ENCODE results near the gene SLC1A2.

GRCh38 chr11:35303596-35304385 lies 115.6 kb downstream of the SLC1A2 start:
- TF ChIP-seq CTCF (IDR thresholded peaks at IDR 0.05; ENCODE audit: insufficient read depth, low read depth, low read length) = no peak
- TF ChIP-seq EZH2 (IDR thresholded peaks at IDR 0.05; ENCODE audit: insufficient read depth, low read length) = no peak
